ENCODE measurements around the gene HINFP.

DNA sequence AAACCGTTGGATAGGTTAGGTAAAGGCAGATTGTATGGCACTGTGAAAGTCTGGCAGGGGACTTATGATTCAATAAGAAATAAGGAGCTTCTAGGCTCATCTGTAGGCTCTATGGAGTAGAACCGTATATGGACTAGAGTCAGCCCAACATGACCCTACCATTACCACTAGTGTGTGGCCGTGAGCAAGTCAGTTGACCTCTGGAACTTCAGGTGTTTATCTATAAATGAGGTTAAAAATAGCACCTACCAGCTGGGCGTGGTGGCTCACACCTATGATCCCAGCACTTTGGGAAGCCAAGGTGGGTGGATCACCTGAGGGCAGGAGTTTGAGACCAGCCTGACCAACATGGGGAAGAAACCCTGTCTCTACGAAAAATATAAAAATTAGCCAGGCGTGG, 4.4 kb downstream of the HINFP start:
- no peak for TF ChIP-seq GATA3 (IDR thresholded peaks at IDR 0.05; ENCODE audit: low read depth, low read length)
- TF ChIP-seq GATA2 (IDR thresholded peaks at IDR 0.05; ENCODE audit: low read depth, low read length), result no peak
